Glomerular visceral epithelial cell (primary cell): ENCODE measurements around the gene JPH2.
"Not testable (repeated sequence)": the region's sequence is repeated elsewhere in the genome, so short reads cannot be mapped to it uniquely, and the experiment has no call there.

Source experiments
- DNase-seq: peaks from one replicate; pipeline ENCODE4 v3.0.0-alpha.2; 2016; ENCODE audit errors: extremely low spot score

Gene JPH2

DNA sequence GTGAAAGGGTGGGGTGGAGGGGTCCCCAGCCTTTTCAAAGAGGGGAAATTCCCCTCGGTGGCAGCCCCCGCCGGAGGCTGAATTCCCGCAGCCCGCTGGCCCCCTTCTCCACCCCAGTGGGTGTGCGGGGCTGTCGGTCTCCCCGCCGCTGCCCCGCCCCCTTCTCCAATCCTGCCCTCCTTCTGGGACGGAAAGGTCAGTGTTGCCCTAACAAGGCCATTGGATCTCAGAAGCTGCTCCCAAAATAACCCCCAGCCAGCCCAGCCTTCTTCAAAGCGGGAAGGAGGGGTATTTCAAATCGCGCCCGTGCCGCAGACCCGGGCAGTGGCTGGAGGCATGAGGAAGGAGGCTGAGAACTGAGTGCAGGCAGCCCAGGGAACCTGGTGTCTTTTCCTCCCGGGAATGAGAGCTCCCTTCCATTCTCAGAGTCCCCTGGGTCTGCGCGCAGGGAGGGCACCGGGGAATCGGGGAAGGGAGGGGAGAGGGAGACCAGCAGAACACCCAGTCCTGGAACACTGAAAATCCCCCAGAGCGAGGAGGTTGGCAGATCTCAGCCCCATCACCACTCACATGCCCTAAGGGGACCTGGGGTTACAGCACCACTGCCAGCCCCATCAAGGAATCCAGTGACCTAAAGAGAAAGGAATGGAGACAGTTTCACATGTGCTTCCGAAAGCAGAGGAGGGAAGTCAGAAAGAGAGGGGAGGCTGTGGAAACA is at the start of gene JPH2:
Gene JPH2 (minus strand): TSS at position 135 of the 718 bp plus-strand sequence. CDS start 483 bp downstream, outside the sequence.
- peak; percentile 83 for DNase-seq

DNA sequence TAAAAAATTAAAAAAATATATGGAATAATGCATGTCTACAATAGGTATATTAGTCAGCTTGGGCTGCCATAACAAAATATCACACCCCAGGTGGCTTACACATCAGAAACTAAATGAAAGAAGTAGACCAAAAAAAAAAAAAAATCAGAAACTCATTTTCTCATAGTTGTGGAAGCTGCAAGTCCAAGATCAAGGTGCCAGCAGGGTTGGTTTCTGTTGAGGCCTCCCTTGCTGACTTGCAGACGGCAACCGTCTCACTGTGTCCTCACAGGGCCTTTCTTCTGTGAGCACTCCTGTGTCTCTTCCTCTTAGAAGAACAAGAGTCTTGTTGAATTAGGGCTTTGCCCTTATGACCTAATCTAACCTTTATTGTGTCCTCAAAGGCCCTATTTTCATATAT is 48.7 kb upstream of the JPH2 start:
- no peak for DNase-seq

DNA sequence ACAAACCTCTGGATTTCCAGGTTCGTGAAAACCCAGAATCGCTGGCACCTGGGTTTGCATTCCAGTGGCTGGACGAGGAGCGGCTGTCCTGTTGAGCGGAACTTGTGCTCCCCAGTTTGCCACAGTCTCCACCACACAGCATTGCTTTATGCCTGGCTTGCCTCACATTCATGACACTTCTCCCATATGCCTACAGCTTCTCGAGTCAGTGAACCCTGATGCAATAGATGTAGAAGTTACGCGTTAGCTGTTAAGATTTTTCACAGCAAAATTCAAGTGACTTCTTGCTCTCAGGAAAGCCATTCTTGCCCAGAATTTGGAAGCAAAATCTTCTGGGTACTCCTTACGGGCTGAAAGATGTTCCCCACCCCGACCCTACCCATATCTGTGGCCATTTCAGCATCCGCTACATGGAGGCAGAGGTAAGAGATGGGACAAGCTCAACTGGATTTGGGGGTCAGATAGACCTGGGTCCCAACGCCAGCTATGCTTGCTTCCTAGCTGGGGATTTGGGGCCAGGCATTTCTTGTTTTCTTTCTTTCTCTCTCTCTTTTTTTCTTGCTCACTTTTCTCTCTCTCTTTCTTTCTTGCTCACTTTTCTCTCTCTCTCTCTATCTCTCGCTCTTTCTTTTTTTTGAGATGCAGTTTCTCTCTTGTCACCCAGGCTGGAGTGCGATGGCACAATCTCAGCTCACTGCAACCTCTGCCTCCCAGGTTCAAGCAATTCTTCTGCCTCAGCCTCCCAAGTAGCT is 47.8 kb upstream of the JPH2 start:
- no peak for DNase-seq

DNA sequence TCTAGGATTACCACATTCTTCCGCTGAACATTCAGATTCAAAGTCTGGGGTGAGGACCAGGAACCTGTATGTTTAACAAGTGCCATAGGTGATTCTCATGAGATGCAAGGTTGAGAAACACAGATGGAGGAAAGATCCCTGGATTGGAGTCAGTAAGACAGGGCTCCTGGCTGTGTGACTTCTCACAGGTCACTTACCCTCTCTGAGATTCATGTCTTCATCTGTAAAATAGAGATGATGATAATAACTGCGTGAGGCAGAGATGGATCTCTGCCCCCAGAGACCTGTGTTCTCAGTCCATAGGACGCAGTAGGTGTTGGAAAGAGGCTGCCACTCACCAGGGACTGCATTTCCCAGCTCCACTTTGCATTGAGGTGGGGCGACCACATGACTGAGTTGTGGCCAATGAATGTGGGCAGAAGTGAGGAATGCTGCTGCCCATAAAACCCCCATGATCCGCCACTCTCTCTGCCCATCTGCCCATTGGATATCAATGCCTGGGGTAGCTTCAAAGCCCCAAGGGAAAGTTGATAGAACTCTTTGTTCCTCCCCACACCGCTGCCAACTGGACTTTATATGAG is 46.5 kb upstream of the JPH2 start:
- no peak for DNase-seq

DNA sequence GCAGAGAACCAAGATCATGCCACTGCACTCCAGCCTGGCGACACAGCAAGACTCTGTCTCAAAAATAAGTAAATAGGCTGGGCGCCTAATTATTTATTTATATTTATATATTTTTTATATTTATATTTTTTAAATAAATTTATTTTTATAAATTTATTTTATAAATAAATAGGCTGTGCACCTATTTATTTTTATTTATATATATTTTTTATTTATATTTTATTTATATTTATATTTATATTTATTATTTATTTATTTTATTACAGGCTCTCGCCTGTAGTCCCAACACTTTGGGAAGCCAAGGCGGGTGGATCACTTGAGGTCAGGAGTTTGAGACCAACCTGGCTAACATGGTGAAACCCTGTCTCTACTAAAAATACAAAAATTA is 45.5 kb upstream of the JPH2 start:
- DNase-seq: not testable (repeated sequence)

DNA sequence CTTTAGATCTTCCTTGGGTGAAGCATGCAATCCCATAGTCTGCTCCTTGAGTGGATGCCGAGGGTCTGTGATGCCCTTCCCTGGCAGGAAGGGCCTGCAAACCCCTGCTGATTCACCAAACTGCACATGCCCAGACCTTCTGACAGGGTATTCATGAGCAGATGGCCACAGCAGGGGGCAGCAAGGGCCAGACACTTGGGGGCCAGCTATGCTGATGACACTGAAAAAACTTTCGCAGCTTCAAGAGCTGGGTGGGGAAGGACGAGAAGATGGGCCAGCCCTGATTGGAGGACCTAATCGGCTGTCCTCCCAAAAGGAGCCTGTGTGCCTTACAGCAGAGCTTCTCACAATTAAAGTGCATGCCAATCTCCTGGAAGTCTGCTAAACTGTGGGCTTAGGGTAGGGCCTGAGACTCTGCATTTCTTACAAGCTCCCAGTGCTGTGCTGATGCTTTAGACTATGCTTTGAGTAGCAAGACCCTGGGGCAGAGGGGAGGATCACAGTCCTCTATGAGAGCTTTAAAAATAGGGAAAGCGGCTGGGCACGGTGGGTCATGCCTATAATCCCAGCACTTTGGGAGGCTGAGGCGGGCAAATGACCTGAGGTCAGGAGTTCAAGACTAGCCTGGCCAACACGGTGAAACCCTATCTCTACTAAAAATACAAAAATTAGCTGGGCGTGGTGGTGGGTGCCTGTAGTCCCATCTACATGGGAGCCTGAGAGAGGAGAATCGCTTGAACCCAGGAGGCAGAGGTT is 44.9 kb upstream of the JPH2 start:
- DNase-seq: no peak

DNA sequence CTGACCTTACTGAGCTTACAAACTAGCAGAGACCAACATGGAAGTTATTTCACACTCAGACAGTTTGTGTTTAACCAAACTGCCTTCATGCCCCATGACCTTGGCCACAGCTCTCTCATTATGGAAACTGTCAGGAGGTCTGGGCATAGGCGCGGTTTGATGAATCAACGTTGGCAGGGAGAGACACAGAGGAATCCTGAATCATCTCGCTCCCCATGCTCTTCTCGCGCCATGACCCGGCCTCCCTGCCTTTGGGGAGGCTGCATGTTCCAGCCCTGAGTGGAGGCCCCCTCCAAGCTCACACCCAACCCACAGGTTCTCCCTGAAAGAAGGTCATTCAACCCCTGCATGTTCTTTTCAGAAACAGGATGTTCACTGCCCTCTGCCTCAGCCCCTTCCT is 44.2 kb upstream of the JPH2 start:
- DNase-seq: peak; percentile 63

DNA sequence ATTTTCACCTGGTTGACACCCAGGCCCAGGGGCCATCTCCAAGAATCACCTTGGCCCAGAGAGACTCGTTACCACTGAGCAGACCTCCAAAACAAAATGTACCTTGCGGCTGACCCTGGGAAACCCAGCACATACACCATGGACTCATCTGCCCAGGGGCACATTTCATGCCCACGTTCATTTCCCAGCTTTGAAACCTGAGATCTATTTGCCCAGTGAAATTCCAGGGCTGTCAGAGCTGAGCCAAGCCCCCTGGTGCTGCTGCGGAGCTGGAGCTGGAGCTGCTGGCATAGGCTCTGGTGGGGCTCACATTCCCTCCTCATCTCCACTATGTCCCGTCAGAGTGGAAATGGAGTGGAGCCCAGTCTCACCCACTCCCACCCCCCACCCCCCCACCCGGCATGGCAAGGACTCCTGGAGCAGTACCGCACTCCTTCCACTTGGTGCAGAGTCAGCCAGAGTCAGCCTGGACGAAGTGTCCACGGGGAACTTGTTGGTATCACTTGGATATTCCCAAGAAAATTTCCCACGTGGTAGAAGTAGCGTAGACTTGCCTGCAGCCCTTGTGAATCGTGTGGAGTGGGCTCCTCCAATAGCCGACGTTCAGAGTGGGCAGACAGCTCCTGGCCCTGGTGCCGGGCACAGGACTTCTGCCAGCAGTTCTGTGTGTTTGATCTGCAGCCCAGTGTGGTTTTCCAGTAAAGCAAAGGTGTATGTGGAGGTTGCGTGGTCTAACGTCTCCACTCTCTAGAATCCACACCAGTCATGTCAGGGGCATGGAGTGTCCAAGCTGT is 41.7 kb upstream of the JPH2 start:
- no peak for DNase-seq

DNA sequence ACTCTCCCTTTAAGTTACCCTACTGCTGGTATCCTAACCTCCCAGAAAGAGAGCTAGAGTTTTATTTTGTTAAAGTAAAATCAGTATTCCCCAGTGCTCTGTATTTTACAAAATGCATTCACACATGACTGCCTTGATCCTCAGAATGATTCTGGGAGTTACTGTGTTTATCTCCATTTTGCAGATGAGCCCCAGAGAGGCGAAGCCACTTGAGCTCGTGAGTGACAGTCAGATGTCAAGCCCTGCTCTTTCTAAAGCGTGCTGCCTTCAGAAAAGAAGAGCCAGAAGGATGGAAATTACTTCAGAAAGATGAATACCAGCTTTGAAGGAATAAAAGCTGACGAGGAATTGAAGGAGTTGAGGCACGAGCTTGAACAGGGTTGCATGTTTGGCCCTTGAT is 37.6 kb upstream of the JPH2 start:
- no peak for DNase-seq

DNA sequence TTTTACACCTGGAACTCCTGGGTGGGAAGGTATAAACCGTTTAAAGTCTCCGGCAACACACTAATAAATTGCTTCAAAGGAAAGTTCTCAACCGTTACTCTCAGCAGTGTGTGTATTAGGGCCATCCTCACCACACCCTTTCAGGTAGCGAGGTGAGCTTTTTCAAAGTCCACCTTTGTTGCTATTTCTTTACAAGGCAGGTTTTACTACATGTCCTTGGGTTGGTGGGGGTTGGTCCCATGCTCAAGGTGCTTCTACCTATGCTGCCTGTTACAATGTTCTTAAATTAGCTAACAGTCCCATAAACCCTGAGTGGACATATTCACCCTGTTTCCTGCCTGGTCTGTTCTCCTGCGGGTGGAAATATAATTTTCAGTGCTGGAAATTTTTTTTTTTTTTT is 36.7 kb upstream of the JPH2 start:
- no peak for DNase-seq

DNA sequence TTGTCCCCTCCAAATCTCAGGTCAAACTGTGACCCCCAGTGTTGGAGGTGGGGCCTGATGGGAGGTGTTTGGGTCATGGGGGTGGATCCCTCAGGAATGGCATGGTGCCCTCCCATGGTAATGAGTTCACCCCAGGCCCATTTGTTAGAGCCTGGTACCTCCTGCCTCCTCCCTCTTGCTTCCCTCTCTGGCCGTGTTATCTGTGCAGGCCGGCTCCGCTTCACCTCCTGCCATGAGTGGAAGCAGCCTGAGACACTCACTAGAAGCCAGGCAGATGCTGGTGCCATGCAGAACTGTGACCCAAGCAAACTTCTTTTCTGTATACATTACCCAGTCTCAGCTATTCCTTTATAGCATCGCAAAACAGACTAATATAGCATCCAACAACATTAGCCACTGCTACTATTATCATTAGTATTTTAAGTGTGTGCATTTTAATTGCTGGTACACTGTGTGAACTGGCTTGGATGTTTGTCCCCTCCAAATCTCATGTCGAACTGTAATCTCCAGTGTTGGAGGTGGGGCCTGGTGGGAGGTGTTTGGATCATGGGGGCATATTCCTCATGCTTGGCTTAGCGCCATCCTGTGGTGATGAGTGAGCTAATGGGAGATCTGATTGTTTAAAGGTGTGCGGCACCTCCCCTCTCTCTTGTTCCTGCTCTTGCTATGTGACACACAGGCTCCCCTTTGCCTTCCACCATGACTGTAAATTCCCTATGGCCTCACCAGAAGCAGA is 35.8 kb upstream of the JPH2 start:
- DNase-seq: no peak

DNA sequence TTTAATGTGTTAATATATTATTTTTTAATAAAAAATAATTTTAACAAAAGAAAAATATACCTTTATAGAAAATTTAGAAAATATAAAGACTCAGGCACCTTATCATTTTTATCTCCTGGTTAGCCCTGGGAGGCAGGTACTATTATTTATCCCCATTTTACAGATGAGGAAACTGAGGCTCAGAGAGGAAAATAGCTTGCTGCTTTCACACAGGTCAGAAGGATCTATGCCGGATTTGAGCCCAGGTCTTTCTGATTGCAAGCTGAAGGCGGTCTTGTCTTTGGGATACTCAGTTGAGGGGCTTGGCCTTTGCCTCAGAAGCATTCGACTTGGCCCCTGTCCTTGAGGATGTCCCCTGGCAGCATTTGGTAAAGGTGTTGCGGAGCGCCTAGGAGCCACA is 35.0 kb upstream of the JPH2 start:
- DNase-seq: no peak

DNA sequence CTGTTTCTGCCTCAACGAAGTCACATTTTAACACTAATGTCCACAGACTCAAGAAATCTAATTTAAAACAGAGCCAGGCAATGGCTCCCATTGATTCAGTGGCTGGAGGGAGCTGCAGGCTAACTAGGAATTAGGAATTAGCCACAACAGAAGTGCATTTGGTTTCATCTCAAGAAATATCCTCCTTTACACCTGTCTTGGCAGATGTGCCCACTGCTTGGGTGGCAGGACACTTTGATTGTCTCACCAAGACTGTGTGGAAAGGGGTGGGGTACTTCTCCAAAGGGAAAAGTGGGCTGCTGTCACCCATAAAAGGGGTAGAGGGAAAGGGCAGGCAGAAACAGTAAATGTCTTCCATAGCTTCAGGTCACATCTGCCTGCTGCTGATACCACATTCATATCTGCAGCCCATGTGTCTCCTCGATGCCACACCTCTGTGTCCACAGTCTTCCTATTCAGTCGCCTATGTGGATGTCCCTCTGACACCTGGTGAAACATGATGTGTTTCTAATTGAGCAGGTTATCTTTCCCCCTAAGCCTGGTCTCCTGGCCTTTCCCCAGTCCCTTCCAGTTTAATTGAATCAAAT is 34.5 kb upstream of the JPH2 start:
- no peak for DNase-seq

DNA sequence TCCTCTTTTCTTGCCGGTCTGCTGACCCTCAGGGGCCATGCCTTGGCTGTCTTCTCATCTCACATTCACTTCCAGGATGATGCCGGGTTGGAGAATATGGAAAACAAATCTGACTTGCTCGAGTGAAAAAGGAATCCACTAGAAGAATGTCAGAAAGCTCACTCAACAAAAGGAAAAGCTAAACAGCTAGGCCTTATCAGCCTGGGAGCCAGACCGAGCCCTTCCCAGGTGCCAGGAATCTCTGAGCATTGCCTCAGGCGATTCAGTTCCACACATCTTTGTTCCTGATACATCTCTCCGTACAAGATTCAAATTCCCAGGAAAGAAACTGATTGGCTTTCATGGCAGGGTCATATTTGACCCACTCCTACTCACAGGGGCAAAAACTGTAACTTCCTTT is 32.8 kb upstream of the JPH2 start:
- DNase-seq: no peak

DNA sequence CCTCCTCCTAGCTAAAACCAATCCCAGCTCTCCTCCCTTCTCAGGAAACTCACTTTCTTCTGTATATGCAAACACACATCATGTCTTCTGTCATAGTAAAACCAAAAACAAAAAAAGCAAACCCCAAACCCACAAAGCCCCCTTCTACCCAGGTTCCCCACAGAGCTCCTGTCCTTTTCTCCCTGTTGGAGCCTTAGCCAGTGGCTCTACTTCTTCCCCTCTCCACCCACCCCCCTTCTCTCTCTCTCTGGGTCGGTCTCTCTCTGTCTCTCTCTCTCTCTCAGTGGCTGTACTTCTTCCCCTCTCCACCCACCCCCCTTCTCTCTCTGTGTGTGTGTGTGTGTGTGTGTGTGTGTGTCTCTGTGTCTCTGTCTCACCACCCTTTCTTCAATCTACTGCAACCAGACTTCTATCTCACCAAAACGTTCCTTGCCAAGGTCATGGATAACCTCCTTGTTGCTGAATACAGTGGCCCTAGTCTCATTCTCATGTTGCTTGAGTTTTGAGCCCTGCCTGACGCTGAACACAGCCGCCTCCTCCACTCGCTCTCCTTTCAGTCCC is 32.3 kb upstream of the JPH2 start:
- no peak for DNase-seq

DNA sequence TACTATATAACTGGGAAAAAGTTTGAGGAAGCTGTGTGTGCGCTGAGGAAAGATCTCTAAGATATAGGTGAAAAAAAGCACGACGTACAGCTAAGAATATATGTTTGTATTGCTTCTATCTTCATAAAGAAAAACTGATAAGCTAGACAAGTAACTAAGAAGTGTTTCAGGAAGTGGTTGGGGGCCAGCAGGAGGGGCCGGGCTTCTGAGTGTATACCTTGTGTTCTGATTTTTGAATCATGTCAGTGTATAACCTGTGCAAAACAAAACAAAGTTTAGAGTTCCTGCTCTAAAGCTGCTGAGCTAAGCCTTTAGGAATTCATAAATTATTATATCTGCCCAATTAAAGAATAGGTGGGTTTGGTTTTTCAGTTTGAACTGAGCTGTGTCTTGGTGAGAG is 31.5 kb upstream of the JPH2 start:
- no peak for DNase-seq

DNA sequence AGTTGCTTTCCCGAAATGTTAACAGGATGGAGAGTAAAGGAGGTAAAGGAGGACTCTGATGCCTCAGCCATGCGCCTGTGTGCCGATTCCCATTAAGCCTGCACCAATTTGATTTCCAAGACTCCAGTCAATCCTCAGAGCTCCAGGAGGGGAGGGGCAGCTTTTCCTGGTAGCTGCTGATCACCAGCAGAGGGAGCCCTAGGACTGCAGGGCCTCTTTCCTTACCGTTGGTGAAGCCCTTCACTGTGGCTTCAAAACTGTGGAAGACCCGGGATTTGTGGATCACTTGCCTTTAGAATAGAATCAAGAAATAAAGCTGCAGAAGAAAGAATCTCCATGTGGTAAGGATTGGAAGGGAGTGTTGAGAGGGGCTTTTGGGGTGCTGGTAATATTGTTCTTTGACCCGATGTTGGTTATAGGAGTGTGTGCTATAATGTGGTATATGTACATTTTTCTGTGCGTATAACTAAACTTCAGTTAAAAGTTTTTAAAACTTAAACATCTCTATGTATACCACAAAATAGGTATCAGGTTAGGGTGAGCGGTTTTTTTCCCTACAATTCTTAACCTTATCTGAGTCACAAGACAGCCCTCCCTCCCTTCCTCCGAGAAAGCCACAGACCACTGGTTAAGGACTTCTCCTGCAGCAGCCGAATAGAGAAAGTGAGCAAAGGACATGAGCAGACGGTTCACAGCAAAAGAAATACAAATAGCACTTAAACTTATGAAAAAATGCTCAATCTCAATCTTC is 30.5 kb upstream of the JPH2 start:
- peak; percentile 83 for DNase-seq

DNA sequence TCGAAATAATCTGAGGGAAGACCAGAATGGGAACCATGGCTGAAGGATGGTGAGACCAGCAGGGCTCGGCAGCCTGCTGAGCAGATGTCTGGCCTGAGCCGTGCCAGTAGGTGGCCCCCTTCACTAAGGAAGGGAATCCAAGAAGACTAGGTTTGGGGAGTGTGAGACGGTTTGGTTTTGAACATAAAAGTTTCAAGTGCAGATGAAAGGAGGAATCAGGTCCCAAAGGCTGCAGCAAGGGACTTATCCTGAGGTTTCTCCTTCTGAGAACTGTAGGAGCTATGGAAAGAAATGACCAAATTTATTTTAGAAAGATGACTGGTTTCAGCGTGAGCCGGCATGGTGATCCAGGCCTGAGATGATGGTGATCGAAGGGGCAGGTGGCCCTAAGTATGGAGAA is 28.1 kb upstream of the JPH2 start:
- peak; percentile 72 for DNase-seq

DNA sequence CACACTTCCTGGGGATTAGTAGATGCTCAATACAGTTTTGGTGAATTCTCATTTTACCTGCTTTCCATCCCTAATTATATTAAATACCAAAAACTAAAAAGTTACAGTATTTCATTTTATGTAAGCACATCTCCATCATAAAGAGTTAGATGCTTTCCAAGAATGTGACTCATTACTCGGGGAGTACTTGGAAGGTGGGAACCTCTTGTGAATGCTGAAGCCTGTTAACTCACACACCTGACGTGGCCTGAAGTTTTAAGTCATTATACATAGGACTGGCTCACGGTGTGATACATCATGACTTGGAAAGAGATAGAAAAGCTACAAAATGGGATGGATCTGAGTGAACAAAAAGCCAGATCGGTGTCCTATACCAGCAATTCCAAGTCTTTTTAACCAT is 25.8 kb upstream of the JPH2 start:
- DNase-seq: no peak
